ENCODE results near the gene LRRC36. TPM values are rescaled to one million over a fixed set of nuclear protein-coding genes. Genes with fewer than 3 reads are reported as not detected.

The LRRC36 gene
- total and polyA plus RNA-seq, 2 of the 8 experiments (the other 6 are each of a cell fraction or from before 2014, with no cell fraction given), result 0.15 TPM; not detected in 1

GRCh38 chr16:67296420-67296819 lies 30.2 kb upstream of the LRRC36 start (continued):
- TF ChIP-seq, protein P1, sequence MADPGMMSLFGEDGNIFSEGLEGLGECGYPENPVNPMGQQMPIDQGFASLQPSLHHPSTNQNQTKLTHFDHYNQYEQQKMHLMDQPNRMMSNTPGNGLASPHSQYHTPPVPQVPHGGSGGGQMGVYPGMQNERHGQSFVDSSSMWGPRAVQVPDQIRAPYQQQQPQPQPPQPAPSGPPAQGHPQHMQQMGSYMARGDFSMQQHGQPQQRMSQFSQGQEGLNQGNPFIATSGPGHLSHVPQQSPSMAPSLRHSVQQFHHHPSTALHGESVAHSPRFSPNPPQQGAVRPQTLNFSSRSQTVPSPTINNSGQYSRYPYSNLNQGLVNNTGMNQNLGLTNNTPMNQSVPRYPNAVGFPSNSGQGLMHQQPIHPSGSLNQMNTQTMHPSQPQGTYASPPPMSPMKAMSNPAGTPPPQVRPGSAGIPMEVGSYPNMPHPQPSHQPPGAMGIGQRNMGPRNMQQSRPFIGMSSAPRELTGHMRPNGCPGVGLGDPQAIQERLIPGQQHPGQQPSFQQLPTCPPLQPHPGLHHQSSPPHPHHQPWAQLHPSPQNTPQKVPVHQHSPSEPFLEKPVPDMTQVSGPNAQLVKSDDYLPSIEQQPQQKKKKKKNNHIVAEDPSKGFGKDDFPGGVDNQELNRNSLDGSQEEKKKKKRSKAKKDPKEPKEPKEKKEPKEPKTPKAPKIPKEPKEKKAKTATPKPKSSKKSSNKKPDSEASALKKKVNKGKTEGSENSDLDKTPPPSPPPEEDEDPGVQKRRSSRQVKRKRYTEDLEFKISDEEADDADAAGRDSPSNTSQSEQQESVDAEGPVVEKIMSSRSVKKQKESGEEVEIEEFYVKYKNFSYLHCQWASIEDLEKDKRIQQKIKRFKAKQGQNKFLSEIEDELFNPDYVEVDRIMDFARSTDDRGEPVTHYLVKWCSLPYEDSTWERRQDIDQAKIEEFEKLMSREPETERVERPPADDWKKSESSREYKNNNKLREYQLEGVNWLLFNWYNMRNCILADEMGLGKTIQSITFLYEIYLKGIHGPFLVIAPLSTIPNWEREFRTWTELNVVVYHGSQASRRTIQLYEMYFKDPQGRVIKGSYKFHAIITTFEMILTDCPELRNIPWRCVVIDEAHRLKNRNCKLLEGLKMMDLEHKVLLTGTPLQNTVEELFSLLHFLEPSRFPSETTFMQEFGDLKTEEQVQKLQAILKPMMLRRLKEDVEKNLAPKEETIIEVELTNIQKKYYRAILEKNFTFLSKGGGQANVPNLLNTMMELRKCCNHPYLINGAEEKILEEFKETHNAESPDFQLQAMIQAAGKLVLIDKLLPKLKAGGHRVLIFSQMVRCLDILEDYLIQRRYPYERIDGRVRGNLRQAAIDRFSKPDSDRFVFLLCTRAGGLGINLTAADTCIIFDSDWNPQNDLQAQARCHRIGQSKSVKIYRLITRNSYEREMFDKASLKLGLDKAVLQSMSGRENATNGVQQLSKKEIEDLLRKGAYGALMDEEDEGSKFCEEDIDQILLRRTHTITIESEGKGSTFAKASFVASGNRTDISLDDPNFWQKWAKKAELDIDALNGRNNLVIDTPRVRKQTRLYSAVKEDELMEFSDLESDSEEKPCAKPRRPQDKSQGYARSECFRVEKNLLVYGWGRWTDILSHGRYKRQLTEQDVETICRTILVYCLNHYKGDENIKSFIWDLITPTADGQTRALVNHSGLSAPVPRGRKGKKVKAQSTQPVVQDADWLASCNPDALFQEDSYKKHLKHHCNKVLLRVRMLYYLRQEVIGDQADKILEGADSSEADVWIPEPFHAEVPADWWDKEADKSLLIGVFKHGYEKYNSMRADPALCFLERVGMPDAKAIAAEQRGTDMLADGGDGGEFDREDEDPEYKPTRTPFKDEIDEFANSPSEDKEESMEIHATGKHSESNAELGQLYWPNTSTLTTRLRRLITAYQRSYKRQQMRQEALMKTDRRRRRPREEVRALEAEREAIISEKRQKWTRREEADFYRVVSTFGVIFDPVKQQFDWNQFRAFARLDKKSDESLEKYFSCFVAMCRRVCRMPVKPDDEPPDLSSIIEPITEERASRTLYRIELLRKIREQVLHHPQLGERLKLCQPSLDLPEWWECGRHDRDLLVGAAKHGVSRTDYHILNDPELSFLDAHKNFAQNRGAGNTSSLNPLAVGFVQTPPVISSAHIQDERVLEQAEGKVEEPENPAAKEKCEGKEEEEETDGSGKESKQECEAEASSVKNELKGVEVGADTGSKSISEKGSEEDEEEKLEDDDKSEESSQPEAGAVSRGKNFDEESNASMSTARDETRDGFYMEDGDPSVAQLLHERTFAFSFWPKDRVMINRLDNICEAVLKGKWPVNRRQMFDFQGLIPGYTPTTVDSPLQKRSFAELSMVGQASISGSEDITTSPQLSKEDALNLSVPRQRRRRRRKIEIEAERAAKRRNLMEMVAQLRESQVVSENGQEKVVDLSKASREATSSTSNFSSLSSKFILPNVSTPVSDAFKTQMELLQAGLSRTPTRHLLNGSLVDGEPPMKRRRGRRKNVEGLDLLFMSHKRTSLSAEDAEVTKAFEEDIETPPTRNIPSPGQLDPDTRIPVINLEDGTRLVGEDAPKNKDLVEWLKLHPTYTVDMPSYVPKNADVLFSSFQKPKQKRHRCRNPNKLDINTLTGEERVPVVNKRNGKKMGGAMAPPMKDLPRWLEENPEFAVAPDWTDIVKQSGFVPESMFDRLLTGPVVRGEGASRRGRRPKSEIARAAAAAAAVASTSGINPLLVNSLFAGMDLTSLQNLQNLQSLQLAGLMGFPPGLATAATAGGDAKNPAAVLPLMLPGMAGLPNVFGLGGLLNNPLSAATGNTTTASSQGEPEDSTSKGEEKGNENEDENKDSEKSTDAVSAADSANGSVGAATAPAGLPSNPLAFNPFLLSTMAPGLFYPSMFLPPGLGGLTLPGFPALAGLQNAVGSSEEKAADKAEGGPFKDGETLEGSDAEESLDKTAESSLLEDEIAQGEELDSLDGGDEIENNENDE (IDR thresholded peaks at IDR 0.05; ENCODE audit: insufficient replicate concordance, low read length), result no peak
- TF ChIP-seq CBX5 (IDR thresholded peaks at IDR 0.05; ENCODE audit: low read depth, low read length), result no peak
- TF ChIP-seq RXRA (IDR thresholded peaks at IDR 0.05; ENCODE audit: insufficient read depth, low read depth, low read length), result no peak
- no peak for TF ChIP-seq EZH2 (IDR thresholded peaks at IDR 0.05; ENCODE audit: low read depth, low read length, severe bottlenecking)
- TF ChIP-seq ZNF274 (IDR thresholded peaks at IDR 0.05; ENCODE audit: borderline replicate concordance, extremely low read depth, low read length), result no peak
- TF ChIP-seq, protein P2, sequence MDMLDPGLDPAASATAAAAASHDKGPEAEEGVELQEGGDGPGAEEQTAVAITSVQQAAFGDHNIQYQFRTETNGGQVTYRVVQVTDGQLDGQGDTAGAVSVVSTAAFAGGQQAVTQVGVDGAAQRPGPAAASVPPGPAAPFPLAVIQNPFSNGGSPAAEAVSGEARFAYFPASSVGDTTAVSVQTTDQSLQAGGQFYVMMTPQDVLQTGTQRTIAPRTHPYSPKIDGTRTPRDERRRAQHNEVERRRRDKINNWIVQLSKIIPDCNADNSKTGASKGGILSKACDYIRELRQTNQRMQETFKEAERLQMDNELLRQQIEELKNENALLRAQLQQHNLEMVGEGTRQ (IDR thresholded peaks at IDR 0.05; ENCODE audit: low read length), result no peak
- no peak for TF ChIP-seq KDM4A (IDR thresholded peaks at IDR 0.05; ENCODE audit: low read depth, low read length, severe bottlenecking)
- no peak for TF ChIP-seq CEBPB (IDR thresholded peaks at IDR 0.05; ENCODE audit: low read depth, low read length)
